HPDE6-E6E7 (cell line): ENCODE measurements around the gene SIK3.
"Not testable (repeated sequence)": the region's sequence is repeated elsewhere in the genome, so short reads cannot be mapped to it uniquely, and the experiment has no call there.

Experiments
- DNase-seq: peaks from one replicate; pipeline ENCODE4 v3.0.0; 2011; ENCODE audit warnings: missing footprints; ENCODE audit errors: extremely low spot score

SIK3 gene

DNA sequence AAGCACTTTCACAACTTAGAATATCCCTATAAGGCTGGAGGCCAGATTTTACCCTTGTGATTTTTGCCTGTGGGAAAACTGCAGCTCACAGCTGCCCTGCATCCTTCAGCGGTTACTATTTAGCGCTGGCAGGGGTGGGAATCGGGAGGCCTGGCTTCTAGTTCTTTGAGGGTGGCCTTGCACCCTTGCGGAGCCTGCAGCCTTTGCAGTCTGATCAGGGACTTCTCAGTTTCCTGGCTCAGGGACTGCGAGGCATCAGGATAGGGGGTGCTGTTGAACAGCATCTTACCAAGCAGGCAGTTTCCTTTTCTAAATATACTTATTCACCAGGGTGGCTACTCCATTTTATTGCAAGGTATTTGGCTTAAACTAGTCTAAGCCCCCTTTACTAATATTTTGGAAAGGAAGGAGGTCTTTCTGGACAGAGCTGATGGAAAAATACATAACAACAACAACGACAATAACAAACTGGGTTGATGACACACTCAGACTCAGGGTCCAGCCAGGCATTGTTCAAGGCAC is 257.9 kb downstream of the SIK3 start:
- DNase-seq: no peak

DNA sequence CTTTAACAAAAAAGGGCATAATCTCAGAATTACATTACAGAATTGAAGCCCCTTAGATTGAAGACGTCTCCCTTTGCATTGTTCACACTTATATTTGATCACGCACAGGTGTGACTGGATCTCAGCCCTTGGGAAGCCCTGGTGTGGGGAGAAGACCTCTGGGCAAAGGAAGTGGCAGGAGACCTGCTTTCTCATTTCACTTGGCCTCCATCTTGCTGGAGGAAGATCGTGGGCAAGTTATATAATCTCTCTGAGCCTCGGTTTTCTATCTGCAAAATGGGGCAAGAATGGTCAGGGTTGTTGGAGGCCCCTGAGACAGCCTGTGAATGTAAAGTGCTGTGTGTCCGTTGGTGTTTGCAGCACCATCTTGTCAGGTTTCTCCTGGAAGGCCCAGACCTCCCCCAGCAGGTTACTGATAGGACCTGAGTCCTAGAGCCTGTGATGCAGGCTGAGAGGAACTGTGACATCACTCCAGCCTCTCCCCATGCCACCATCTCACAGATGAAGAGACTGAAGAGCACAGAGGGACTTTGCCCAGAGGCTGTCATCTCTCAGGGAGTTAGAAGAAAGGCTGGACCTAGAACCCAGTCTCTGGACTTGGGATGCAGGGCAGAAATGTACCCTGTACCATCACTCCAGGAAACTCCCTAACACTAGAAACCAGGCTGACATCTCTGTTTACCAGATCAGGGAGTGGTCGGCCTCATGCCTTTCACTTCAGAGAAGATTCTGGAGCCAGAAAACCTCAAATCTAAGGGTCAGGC is 259.7 kb downstream of the SIK3 start:
- no peak for DNase-seq

DNA sequence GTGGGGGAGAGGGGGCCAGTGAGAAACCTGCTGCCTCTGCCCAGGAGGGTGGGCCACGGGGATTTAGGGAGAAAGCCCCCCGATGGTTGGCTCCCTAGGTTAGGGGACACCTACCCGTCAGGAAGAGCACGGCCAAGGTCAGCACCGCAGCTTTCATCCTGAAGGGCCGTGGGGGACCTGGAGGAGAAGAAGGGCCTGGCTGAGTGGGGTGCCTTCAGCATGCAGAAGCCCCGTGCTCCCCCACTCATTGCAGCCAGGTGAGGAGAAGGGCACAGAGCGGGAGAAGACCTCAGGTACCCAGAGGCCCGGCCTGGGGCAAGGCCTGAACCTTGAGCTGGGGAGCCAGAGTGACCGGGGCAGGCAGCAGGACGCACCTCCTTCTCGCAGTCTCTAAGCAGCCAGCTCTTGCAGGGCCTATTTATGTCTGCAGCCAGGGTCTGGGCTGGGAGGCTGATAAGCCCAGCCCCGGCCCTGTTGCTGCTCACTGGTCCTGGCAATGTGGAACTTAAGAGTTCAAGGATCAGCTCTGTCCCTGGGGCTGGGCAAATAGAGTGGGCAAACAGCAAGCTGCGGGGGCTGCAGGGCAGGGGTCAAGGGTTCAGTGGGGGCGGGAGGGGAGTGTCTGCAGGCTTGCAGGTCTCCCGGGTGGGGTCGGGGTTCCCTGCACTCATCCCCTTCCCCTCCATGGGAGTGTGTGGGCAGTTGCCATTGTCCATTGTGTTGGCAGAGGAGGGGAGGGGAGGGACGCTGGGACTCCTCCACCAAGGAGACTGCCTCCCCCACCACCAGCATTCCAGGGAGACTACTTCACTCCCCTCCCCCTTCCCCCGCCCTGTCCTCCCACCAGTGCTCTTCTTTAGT is 260.8 kb downstream of the SIK3 start, which contains the start of gene APOA1:
Gene APOA1, minus strand, starts transcription at position 392 of the 861 bp plus-strand sequence. Its CDS starts 235 bp downstream, at position 157.
- no peak for DNase-seq

DNA sequence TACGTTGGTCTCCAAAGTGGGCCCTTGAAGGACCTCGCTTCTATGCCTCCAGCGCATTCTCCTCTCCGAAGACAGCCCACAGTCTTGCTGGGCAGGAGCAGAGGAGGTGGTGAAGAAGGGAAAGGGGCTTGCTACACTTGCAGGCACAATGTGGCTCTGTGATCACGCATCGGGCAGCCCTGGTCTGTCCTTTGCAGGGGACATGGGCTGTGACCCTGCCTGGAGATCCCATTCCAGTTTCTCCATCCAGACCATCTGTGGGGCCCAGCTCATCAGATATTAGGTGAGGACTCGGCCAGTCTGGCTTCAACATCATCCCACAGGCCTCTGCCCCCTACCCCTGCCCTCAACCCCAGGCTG is 261.6 kb downstream of the SIK3 start:
- no peak for DNase-seq

DNA sequence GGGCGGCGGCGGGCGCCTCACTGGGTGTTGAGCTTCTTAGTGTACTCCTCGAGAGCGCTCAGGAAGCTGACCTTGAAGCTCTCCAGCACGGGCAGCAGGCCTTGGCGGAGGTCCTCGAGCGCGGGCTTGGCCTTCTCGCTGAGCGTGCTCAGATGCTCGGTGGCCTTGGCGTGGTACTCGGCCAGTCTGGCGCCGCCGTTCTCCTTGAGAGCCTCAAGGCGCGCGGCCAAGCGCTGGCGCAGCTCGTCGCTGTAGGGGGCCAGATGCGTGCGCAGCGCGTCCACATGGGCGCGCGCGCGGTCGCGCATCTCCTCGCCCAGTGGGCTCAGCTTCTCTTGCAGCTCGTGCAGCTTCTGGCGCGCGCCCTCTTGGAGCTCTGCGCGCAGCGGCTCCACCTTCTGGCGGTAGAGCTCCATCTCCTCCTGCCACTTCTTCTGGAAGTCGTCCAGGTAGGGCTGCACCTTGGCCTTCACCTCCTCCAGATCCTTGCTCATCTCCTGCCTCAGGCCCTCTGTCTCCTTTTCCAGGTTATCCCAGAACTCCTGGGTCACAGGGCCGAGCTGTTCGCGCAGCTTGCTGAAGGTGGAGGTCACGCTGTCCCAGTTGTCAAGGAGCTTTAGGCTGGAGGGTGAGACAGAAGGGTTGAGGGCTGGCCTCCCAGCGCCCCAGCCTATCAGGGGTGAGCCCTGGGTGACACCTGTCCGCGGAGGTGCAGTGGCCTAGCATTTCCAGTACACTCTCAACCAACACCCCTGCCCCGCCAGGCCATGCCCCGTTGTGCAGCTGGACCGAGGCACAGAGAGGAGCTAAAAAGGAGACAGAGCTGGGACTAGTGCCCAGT is 262.2 kb downstream of the SIK3 start:
- peak; percentile 79 for DNase-seq

DNA sequence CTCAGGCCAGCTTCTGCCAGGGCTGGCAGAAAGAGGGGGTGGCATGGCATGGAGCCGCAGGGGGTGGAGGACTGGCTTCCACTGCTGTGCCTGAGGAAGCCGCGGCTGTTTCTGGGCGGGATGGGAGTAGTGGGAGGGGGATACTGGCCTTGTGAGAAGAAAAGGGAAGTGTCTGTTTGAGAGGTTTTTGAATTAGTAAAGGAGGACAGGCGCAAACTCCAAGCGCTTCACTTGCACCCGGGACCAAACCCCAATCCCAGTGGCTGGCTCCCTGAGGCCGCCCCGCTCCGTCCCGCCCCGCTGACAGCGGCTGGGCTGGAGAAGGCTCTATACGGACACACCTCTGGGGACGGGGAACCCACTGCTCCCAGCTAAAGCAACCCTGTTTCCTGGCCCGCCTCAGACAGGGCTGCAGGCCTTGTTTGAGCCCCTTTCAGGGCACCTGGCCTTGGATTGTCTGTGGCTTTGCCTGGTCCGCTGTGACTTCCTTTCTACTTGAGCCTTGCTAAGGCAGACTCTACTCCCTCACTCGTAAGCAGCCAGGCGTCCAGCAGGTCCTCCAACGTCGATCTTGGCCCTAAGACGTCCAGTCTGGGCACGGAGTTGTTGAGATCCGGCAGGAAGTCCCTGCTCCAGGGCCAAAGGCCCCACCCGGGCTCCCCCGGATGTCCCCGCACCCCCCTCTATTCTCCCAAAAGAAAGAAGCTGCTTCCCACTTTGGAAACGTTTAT is 263.0 kb downstream of the SIK3 start:
- no peak for DNase-seq

DNA sequence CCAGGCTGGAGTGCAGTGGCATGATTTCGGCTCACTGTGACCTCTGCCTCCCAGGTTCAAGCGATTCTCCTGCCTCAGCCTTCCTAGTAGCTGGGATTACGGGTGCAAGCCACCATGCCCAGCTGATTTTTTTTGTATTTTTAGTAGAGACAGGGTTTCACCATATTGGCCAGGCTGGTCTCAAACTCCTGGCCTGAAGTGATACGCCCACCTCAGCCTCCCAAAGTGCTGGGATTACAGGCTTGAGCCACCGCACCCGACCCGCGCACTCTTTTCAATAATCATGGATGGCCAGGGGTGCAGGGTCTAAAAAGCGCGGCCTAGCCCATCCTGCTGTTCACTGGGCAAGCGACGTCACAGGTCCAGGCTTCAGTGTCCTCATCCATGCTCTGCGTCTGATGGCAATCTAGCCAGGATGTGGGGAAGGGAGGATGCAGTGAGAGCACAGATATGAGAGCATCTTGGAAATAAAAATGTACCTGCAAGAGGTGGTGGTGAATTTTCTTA is 263.6 kb downstream of the SIK3 start:
- DNase-seq: not testable (repeated sequence)

DNA sequence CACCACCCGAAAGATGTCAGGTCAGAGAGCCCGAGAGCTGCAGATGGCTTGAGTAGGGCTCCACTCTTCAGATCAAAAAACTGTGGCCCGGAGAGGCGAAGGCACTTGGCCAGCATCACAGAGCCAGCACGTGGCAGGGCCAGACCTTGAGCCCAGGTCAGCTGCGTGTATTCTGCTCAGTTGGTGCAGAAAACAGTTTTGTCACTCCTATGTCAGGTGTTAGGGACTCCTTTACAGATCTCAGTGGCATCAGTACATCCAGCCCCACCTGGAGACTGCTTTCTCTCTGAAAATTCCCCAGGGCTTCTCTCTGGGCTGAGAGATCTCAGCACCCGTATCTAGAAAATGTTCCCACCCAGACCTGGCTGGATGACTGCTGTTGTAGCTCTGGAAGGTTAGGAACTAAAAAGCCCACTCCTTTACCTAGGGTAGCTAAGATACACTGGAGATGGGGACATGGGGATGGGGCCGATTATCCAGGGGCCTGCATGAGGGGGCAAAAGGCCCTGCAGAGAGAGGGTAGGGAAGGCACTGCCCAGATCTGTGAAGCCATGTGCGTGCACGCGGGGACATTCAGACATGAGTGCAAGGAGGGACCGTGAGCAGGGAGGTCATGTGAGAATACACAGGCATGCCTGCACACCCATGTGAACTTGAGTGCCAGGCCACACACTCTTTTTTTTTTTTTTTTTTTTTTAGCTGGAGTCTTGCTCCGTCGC is 264.3 kb downstream of the SIK3 start:
- no peak for DNase-seq

DNA sequence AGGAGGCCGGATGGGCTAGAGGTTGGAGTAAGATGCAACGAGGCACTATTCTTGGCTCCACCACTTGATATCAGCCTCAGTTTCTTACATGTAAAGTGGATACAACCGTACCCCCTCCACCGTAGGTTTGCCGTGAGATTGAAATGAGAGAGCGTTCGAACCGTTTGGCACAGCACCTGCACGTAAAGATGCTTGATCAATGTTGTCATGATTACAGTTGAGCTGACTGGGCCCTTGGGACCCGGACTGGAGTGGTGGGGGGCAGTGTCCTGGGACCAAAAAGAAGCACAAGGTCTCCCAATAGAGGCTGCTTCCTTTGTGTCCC is 264.8 kb downstream of the SIK3 start:
- DNase-seq: no peak

DNA sequence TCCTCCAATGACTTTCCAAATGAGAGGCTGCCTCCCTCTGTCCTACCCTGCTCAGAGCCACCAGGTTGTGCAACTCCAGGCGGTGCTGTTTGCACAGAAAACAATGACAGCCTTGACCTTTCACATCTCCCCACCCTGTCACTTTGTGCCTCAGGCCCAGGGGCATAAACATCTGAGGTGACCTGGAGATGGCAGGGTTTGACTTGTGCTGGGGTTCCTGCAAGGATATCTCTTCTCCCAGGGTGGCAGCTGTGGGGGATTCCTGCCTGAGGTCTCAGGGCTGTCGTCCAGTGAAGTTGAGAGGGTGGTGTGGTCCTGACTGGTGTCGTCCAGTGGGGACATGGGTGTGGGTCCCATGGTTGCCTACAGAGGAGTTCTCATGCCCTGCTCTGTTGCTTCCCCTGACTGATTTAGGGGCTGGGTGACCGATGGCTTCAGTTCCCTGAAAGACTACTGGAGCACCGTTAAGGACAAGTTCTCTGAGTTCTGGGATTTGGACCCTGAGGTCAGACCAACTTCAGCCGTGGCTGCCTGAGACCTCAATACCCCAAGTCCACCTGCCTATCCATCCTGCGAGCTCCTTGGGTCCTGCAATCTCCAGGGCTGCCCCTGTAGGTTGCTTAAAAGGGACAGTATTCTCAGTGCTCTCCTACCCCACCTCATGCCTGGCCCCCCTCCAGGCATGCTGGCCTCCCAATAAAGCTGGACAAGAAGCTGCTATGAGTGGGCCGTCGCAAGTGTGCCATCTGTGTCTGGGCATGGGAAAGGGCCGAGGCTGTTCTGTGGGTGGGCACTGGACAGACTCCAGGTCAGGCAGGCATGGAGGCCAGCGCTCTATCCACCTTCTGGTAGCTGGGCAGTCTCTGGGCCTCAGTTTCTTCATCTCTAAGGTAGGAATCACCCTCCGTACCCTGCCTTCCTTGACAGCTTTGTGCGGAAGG is 265.6 kb downstream of the SIK3 start:
- DNase-seq: no peak

DNA sequence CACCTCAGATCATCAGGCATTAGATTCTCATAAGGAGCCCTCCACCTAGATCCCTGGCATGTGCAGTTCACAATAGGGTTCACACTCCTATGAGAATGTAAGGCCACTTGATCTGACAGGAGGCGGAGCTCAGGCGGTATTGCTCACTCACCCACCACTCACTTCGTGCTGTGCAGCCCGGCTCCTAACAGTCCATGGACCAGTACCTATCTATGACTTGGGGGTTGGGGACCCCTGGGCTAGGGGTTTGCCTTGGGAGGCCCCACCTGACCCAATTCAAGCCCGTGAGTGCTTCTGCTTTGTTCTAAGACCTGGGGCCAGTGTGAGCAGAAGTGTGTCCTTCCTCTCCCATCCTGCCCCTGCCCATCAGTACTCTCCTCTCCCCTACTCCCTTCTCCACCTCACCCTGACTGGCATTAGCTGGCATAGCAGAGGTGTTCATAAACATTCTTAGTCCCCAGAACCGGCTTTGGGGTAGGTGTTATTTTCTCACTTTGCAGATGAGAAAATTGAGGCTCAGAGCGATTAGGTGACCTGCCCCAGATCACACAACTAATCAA is 266.4 kb downstream of the SIK3 start:
- no peak for DNase-seq

DNA sequence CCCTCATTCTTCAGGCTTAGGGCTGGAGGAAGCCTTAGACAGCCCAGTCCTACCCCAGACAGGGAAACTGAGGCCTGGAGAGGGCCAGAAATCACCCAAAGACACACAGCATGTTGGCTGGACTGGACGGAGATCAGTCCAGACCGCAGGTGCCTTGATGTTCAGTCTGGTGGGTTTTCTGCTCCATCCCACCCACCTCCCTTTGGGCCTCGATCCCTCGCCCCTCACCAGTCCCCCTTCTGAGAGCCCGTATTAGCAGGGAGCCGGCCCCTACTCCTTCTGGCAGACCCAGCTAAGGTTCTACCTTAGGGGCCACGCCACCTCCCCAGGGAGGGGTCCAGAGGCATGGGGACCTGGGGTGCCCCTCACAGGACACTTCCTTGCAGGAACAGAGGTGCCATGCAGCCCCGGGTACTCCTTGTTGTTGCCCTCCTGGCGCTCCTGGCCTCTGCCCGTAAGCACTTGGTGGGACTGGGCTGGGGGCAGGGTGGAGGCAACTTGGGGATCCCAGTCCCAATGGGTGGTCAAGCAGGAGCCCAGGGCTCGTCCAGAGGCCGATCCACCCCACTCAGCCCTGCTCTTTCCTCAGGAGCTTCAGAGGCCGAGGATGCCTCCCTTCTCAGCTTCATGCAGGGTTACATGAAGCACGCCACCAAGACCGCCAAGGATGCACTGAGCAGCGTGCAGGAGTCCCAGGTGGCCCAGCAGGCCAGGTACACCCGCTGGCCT is 267.9 kb downstream of the SIK3 start:
- DNase-seq: no peak

DNA sequence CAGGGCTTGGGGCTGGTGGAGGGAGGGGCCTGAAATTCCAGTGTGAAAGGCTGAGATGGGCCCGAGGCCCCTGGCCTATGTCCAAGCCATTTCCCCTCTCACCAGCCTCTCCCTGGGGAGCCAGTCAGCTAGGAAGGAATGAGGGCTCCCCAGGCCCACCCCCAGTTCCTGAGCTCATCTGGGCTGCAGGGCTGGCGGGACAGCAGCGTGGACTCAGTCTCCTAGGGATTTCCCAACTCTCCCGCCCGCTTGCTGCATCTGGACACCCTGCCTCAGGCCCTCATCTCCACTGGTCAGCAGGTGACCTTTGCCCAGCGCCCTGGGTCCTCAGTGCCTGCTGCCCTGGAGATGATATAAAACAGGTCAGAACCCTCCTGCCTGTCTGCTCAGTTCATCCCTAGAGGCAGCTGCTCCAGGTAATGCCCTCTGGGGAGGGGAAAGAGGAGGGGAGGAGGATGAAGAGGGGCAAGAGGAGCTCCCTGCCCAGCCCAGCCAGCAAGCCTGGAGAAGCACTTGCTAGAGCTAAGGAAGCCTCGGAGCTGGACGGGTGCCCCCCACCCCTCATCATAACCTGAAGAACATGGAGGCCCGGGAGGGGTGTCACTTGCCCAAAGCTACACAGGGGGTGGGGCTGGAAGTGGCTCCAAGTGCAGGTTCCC is 268.6 kb downstream of the SIK3 start, which contains the start of gene APOC3:
Gene APOC3, plus strand, starts transcription at position 383 of the 659 bp plus-strand sequence. CDS start 676 bp downstream, outside the sequence.
- DNase-seq: no peak

DNA sequence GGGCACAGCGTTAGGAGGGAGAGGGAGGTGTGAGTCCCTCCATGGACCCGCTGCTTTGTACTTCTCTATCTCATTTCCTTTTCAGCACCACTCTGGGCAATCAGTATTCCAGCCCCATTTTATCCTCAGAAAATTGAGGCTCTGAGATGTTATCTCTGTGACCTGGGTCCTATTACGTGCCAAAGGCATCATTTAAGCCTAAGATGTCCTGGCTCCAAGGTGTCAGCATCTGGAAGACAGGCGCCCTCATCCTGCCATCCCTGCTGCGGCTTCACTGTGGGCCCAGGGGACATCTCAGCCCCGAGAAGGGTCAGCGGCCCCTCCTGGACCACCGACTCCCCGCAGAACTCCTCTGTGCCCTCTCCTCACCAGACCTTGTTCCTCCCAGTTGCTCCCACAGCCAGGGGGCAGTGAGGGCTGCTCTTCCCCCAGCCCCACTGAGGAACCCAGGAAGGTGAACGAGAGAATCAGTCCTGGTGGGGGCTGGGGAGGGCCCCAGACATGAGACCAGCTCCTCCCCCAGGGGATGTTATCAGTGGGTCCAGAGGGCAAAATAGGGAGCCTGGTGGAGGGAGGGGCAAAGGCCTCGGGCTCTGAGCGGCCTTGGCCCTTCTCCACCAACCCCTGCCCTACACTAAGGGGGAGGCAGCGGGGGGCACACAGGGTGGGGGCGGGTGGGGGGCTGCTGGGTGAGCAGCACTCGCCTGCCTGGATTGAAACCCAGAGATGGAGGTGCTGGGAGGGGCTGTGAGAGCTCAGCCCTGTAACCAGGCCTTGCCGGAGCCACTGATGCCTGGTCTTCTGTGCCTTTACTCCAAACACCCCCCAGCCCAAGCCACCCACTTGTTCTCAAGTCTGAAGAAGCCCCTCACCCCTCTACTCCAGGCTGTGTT is 269.4 kb downstream of the SIK3 start:
- no peak for DNase-seq

DNA sequence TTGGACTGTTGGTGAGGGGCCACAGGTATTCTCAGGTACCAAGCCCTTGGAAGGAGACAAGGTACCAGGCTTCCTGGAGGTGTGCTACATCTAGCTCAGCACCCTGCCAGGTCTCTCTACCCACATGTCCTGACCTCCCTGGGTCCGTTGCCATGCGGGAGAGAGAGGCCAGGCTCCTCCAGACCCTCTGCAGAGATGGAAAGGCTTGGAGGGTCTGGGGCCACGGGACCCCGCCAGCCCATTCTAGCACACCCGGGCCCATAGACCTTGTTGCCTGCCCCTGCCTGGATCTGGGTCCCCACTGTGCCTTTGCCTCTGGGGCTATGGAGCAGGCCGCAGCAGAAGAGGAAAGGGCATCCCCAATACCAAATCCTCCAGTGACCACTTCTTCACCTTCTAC is 270.8 kb downstream of the SIK3 start:
- DNase-seq: no peak

DNA sequence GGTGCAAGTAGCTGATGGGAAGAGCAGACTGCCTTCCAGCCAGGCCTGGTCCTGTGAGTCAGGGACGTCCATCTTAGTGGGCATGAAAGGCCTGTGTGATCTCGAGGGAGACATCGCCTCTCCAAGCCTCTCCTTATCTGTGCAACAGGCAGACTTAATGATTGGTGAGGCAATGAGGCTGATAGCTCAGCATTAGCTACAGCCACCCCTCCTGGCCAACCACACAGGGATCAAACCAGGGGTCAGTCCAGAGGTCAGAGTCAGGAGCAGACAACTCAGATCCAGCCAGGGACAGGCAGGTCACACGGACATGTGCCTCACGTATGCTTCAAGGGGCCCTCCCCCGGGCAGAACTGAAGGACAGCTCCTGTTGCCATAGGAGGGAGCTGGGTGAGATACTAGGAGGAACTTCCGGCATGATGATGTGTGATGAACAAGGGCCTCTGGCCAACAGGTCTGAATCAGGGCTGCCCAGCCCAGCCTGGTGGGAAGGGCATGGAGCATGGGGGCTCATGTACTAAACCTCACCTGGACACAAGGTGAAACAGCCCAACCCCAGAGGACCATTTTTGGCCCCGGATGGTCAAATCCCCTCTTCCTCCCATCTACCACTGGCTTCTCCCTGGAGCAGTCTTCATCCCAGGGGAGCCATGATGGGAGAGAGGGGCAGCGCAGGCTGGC is 271.3 kb downstream of the SIK3 start:
- DNase-seq: no peak
